SIG-M5 treated with dmso at 0.1 percent for 504 hours (cell line): ENCODE results near the gene TRAPPC2B.
A peak's percentile ranks its signal among the peaks of the same experiment; 100 is the strongest.
"Not testable (repeated sequence)": the region's sequence is repeated elsewhere in the genome, so short reads cannot be mapped to it uniquely, and the experiment has no call there.

Source experiments
- DNase-seq: peaks from one replicate; lab custom pipeline; 2025; ENCODE audit not compliant: unreplicated experiment; lab: John Stamatoyannopoulos, UW

TRAPPC2B gene

DNA sequence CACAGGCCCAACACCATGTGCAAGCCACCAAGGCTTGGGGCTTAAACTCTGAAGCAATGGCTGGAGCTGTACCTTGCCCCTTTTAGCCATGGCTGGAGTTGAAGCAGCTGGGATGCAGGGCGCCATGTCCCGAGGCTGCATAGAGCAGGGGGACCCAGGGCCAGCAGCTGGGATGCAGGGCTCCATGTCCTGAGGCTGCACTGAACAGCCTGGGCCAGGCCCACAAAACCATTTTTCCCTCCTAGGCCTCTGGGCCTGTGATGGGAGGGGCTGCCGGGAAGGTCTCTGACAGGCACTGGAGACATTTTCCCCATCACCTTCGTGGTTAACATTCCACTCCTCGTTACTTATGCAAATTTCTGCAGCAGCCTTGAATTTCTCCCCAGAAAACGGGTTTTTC lies 10.8 kb downstream of the TRAPPC2B start:
- DNase-seq = no peak

DNA sequence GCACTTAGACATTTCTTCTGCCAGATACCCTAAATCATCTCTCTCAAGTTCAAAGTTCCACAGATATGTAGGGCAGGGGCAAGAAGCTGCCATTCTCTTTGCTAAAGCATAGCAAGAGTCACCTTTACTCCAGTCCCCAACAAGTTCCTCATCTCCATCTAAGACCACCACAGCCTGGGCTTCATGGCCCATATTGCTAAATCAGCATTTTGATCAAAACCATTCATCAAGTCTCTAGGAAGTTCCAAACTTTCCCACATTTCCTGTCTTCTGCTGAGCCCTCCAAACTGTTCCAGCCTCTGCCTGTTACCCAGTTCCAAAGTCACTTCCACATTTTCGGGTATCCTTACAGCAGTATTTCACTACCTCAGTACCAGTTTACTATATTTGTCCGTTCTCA lies 11.3 kb downstream of the TRAPPC2B start:
- DNase-seq = not testable (repeated sequence)

DNA sequence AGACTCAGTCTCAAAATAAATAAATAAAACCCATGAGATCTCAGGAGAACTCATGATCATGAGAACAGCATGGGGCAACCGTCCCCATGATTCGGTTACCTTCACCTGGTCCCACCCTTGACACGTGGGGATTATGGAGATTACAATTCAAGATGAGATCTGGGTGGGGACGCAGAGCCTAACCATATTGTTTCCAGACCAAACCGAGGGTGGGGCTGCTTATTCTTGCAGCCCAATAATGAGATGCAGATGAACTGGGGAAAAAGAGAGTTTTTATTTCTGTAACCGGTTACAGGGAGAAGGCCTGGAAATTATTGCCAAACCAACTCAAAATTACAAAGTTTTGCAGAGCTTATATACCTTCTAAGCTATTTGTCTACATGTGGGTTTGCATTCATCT lies 12.8 kb downstream of the TRAPPC2B start:
- DNase-seq = no peak

DNA sequence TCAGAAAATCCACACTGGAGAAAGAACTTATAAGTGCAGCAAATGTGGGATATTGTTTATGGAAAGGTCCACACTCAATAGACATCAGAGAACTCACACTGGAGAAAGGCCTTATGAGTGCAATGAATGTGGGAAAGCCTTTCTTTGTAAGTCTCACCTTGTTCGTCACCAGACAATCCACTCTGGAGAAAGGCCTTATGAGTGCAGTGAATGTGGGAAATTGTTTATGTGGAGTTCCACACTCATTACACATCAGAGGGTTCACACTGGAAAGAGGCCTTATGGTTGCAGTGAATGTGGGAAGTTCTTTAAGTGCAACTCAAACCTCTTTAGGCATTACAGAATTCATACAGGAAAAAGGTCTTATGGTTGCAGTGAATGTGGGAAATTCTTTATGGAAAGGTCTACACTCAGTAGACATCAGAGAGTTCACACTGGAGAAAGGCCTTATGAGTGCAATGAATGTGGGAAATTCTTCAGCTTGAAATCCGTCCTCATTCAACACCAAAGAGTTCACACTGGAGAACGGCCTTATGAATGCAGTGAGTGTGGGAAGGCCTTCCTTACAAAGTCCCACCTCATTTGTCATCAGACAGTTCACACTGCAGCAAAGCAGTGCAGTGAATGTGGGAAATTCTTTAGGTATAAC lies 14.3 kb downstream of the TRAPPC2B start:
- no peak for DNase-seq

DNA sequence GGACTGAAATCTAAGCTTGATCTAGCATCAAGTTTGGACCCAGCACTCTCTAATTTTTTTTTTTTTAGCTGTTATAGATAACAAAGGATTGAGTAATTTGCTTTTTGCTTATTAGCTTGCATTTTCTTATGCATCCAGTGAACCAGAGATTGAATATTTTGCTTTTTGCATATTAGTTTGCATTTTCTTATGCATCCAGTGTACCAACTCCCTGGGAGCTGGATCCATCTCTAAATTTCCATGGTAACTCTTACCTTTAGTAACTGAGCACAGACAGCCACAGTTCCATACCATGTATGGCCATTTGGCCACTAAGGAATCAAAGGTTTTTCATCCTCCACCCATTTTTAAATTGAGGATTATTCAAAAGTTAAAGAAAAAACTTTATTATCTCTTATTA lies 17.6 kb downstream of the TRAPPC2B start:
- no peak for DNase-seq

DNA sequence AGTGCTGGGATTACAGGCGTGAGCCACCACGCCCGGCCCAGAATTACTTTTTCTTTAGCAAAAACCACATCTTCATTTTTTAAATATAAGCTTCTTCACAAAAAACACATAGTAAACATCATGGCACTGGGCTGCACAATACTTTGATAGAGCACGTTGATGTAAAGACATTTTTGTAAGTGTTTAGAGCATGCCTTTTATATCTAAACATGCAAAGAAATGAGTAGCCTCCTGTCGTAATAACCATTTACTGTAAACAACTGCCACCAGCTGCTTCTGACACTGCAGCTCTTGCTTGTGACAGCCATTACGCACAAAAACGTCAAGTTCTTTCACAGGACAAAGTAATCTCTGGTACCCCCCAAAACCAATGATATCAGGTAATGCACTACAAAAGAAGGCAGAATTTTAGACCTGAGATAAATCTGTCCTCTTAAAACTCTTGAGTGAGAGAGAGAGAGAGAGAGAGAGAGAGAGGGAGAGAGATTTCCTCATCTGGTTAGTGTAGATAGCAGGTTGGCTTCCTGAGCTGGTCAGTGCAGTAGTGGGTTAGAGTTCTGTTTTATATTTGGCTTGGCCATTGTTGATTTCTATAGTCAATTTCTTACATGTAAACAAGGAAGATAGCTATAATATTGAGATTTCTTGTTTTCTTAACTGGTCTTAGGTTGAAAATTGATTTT lies 19.6 kb downstream of the TRAPPC2B start:
- DNase-seq = no peak

DNA sequence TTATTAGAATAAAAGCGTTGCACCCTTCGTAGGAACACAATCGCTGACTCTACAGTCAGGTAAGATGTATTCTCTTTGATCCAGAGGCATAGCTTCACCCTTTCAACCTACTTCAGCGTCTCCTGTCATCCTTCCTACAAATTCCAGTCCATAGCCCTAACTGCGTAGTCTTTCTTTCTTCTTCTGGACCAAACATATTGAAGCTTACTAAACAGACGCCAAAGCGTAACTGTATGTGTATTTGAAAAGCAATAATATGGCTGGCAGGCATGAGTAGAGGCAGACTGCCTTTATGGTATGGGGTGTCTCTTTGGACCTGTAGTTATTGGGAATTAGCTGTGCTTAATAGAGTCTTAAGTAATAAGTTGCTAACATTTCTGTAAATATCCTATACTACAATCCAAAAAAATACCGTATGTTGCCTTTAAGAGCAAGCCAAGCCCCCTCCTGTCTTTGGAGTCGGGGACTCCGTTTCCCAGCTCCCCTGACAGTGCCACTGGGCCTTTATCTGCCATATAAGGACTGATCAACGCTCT lies 25.9 kb downstream of the TRAPPC2B start:
- no peak for DNase-seq

DNA sequence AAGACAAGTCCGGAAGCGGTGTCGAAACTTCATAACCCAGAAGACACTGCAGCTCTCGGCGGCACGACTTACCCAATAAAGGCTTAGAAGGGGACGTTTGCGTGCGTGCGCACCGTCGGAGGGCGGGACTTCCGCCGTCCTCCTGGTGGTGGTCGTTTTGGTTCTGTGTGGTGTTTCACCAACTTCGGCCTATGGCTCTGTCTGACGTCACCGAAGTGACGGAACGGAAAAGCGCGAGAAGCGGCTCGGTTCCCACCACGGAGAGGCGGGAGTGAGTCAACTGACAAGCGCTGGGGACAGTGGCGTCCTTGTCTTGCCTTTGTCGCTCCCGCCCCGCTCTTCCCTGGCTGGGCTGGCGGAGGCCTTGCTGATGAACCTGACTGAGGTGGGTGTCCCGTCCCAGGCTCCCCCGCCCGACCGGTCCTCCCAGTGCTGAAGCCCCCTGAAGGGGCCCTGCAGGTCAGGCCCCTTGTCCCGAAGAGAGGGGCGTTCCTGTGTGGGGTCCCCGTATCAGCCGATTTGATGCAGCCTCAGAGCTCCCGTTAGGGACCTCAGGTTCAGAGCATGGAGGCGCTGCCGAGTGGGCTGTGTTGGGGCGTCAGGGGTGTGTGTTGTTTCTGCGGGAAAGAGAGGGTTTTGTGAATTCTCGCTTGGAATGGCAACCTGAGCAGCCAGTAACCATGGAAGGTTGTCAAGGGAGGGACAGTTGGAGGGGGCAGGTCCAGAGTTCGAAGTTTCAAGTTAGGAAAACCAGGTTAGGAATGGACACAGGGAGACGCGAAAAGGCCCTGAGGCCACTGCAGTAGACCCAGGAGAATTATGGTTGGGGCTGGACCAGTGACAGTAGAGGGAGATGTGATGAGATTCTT lies 26.6 kb downstream of the TRAPPC2B start, which contains the start of gene ZNF548:
Gene ZNF548, plus strand, starts transcription at position 125 of the 869 bp plus-strand sequence. Its CDS starts 246 bp downstream, at position 371.
- DNase-seq = peak; percentile 90

DNA sequence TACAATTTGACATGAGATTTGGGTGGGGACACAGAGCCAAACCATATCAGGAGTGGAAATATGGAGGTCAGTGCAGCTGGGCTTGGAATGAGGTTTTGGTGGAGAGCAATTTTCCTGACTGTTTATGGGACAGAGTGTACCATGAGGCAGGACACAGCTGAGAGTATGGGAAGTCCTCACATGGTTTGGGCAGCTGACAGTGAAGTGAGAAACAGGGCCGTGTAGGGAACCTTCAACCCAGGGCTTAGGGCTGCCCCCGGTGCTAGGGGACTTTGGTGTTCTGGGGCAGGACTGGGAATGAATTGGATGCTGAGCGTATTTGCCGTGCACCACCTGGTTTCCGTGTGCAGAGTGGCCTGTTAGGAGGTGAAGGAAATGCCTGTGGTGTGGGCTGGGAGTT lies 32.4 kb downstream of the TRAPPC2B start:
- no peak for DNase-seq

DNA sequence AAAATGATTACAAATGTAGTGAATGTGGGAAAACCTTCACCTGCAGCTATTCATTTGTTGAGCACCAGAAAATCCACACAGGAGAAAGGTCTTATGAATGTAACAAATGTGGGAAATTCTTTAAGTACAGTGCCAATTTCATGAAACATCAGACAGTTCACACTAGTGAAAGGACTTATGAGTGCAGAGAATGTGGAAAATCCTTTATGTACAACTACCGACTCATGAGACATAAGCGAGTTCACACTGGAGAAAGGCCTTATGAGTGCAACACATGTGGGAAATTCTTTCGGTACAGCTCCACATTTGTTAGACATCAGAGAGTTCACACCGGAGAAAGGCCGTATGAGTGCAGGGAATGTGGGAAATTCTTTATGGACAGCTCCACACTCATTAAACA lies 35.5 kb downstream of the TRAPPC2B start:
- DNase-seq = no peak

DNA sequence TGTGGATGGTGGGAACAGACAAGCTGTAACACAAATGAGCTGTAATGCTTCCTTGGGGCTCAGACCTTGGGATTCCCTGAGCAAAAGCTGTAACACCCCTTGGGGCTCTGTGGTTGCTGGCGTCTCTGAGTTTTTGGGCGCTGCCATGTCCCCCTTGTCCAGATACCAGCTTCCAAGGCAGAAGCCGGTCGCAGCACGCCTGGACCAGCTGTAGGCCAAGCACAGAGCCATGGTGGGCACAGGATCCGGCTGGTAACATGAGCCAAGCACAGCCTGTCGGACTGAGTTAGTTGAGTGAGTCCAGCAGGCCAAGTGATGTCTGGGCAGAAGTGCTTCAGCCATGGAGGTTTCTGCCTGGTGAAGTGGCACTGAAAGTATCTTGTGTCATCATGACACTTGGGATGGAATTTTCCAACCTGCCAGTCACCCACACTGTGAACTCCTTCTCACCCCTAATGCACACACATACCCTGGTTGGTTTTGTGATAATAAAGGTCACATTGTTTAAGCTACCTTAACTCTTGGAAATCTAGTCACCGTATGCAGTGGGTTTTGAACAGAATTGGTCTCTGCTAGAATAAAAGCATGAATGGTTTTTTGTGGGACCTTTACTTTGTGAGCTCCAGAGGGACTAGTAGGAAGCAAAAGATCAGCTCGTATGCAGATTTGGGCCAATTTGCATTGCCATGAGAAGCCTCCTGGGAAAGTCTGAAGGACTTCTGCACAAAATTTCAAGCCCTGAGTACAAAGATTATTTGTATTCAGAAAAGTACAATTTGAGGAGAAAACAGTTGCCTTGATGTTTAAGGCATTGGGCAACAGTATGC lies 40.6 kb downstream of the TRAPPC2B start:
- DNase-seq = no peak

DNA sequence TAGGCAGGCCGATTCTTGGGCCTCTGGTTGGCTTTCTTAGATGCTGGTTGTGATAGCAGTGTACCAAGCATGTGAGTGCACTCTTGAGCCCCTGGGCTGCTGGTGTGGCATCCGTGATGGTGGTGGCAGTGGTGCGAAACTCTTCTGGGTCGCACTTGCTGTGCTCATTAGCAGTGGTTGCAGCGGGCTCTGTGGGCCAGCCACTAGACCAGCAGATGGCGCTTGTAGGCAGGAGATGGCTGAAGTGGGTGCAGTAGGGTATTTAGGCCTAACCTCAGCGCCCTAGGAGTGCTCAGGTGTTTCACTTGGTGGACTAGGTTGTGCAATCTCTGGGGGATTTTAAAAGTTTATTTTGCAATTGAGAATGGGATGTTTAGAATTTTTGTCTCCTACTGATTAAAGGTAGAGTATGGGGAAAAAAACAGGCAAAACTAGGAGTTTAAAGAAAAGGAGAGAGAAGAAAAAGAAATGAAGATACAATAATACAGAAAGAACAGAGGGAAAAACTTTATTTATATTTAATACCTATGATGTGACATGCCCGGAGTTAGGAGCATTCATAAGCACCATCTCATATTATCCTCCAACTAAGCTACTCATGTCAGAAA lies 43.3 kb downstream of the TRAPPC2B start:
- DNase-seq = peak; percentile 15

DNA sequence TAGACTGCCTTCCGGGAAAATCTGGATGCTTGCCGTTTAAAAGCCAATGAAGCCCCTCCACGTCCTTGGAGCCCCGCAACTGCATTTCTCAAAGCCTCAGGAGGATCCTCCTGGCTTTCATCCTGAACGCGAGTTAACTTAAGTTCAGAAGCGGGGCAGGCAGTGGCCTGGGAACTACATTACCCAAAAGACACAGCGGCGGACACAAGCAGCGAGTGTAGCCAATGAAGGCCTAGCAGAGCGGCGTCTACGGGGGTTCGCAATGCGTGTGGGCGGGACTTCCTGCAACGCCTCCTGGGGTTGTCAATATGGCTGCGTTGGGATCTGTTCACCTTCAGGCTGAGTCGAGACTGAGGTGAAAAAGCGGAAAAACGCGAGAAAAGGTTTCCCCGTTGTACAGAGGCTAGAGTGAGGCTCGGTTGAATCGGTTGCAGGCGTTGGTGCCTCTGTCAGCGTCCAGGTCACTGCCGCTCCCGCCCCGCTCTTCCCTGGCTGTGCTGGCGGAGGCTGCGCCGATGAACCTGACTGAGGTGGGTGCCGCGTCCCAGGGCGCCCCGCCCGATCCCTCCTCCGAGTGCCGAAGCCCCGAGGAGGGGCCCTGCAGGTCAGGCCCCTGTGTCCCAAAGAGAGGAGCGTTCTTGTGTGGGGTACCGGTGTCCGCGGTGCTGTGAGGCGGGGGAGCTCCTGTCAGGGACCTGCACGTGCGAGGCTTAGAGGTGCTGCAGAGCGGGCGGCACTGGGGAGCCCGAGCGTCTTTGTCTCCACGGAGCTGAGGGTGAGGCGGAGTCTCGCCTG lies 47.7 kb downstream of the TRAPPC2B start, which contains the start of gene ZNF17:
Gene ZNF17, plus strand, starts transcription at position 285 of the 795 bp plus-strand sequence. CDS start 2,455 bp downstream, outside the sequence.
- DNase-seq = peak; percentile 92
